ENCODE data around the gene CYP2J2. TPM values are rescaled to one million over a fixed set of nuclear protein-coding genes. Genes with fewer than 3 reads are reported as not detected.
"Not testable (repeated sequence)": the region's sequence is repeated elsewhere in the genome, so short reads cannot be mapped to it uniquely, and the experiment has no call there.

The CYP2J2 gene
- total RNA-seq, 2 donors from 2014 or later = 0.63 to 0.67 TPM

GRCh38 chr1:59879996-59880505 lies 46.5 kb downstream of the CYP2J2 start:
- no peaks in the 10 kb centered on the region for H3K9me3 ChIP-seq (ENCODE audit: control insufficient read depth, low read length, poor library complexity, severe bottlenecking)
- Mint-ChIP-seq H3K36me3 (ENCODE audit: low read depth) (peaks cover 2% of the 10 kb centered on the region), H3K27me3 (peaks cover 11% of the 10 kb centered on the region), H3K4me3 (no peak overlapping the region), H3K27ac (no peak overlapping the region), H3K4me1 (no peaks in the 10 kb centered on the region)
- no peak for DNase-seq
- ATAC-seq = no peak

- DNase-seq (peak in 1 of 3 donors; percentile 16), ATAC-seq (peak; percentile 59)
- Mint-ChIP-seq H3K27ac (no peak overlapping the region), H3K27me3 (peaks cover 11% of the 10 kb centered on the region), H3K36me3 (ENCODE audit: low read depth) (peaks cover 2% of the 10 kb centered on the region), H3K4me1 (no peaks in the 10 kb centered on the region), H3K4me3 (no peak overlapping the region)
- H3K9me3 ChIP-seq (ENCODE audit: control insufficient read depth, low read length, poor library complexity, severe bottlenecking) = no peaks in the 10 kb centered on the region
Observed at GRCh38 chr1:59879574-59879973, 47.0 kb downstream of the CYP2J2 start.

- peaks cover 2% of the 10 kb centered on the region for H3K36me3 Mint-ChIP-seq (ENCODE audit: low read depth)
- ATAC-seq (no peak), DNase-seq (no peak)
- no peaks in the 10 kb centered on the region for H3K9me3 ChIP-seq (ENCODE audit: control insufficient read depth, low read length, poor library complexity, severe bottlenecking)
- H3K27me3 Mint-ChIP-seq = peaks cover 11% of the 10 kb centered on the region
- no peaks in the 10 kb centered on the region for H3K4me1 Mint-ChIP-seq
- H3K4me3 Mint-ChIP-seq = no peak overlapping the region
- H3K27ac Mint-ChIP-seq = no peak overlapping the region
Observed at GRCh38 chr1:59878370-59878769, 48.2 kb downstream of the CYP2J2 start.

GRCh38 chr1:59877108-59877682 lies 49.4 kb downstream of the CYP2J2 start:
- Mint-ChIP-seq H3K36me3 (ENCODE audit: low read depth) (no peaks in the 10 kb centered on the region), H3K27me3 (peaks cover 4% of the 10 kb centered on the region), H3K4me3 (no peak overlapping the region), H3K27ac (no peak overlapping the region), H3K4me1 (no peaks in the 10 kb centered on the region)
- DNase-seq = no peak
- no peak for ATAC-seq
- no peaks in the 10 kb centered on the region for H3K9me3 ChIP-seq (ENCODE audit: control insufficient read depth, low read length, poor library complexity, severe bottlenecking)

- DNase-seq = no peak
- H3K9me3 ChIP-seq (ENCODE audit: control insufficient read depth, low read length, poor library complexity, severe bottlenecking) = no peaks in the 10 kb centered on the region
- H3K36me3 Mint-ChIP-seq (ENCODE audit: low read depth) = peaks cover 4% of the 10 kb centered on the region
- ATAC-seq = no peak
- no peak overlapping the region for H3K4me3 Mint-ChIP-seq
- H3K27ac Mint-ChIP-seq = no peak overlapping the region
- H3K27me3 Mint-ChIP-seq = no peaks in the 10 kb centered on the region
- H3K4me1 Mint-ChIP-seq = no peaks in the 10 kb centered on the region
Observed at GRCh38 chr1:59871746-59872145, 54.8 kb downstream of the CYP2J2 start.

GRCh38 chr1:59866462-59866861 lies 60.1 kb downstream of the CYP2J2 start:
- H3K27me3 Mint-ChIP-seq = no peaks in the 10 kb centered on the region
- peaks cover 4% of the 10 kb centered on the region for H3K36me3 Mint-ChIP-seq (ENCODE audit: low read depth)
- H3K4me1 Mint-ChIP-seq = no peaks in the 10 kb centered on the region
- no peak overlapping the region for H3K27ac Mint-ChIP-seq
- ATAC-seq (no peak), DNase-seq (no peak)
- H3K4me3 Mint-ChIP-seq = no peak overlapping the region
- H3K9me3 ChIP-seq (ENCODE audit: control insufficient read depth, low read length, poor library complexity, severe bottlenecking) = no peaks in the 10 kb centered on the region

GRCh38 chr1:59857679-59858354 lies 68.8 kb downstream of the CYP2J2 start:
- DNase-seq (no peak), ATAC-seq (no peak)
- Mint-ChIP-seq H3K27ac (no peak overlapping the region), H3K27me3 (no peaks in the 10 kb centered on the region), H3K4me1 (peaks cover 3% of the 10 kb centered on the region), H3K4me3 (no peak overlapping the region), H3K36me3 (ENCODE audit: low read depth) (peaks cover 5% of the 10 kb centered on the region)
- no peaks in the 10 kb centered on the region for H3K9me3 ChIP-seq (ENCODE audit: control insufficient read depth, low read length, poor library complexity, severe bottlenecking)

GRCh38 chr1:59856725-59857338 lies 69.7 kb downstream of the CYP2J2 start:
- H3K27me3 Mint-ChIP-seq = no peaks in the 10 kb centered on the region
- no peak overlapping the region for H3K4me3 Mint-ChIP-seq
- DNase-seq (no peak), ATAC-seq (no peak)
- peaks cover 4% of the 10 kb centered on the region for H3K4me1 Mint-ChIP-seq
- H3K36me3 Mint-ChIP-seq (ENCODE audit: low read depth) = peaks cover 5% of the 10 kb centered on the region
- no peaks in the 10 kb centered on the region for H3K9me3 ChIP-seq (ENCODE audit: control insufficient read depth, low read length, poor library complexity, severe bottlenecking)
- H3K27ac Mint-ChIP-seq = no peak overlapping the region

GRCh38 chr1:59855297-59855696 lies 71.3 kb downstream of the CYP2J2 start:
- H3K36me3 Mint-ChIP-seq (ENCODE audit: low read depth); H3K27ac Mint-ChIP-seq; H3K4me3 Mint-ChIP-seq; H3K9me3 ChIP-seq (ENCODE audit: control insufficient read depth, low read length, poor library complexity, severe bottlenecking); ATAC-seq; DNase-seq; H3K27me3 Mint-ChIP-seq; H3K4me1 Mint-ChIP-seq: not testable (repeated sequence)

- DNase-seq = no peak
- H3K36me3 Mint-ChIP-seq (ENCODE audit: low read depth) = peaks cover 7% of the 10 kb centered on the region
Observed at GRCh38 chr1:59852117-59852516, 74.5 kb downstream of the CYP2J2 start.

GRCh38 chr1:59846895-59847282 lies 79.7 kb downstream of the CYP2J2 start:
- H3K4me3 Mint-ChIP-seq = no peak overlapping the region
- no peak overlapping the region for H3K27ac Mint-ChIP-seq
- H3K4me1 Mint-ChIP-seq = peaks cover 2% of the 10 kb centered on the region
- peaks cover 8% of the 10 kb centered on the region for H3K36me3 Mint-ChIP-seq (ENCODE audit: low read depth)
- ATAC-seq = no peak
- H3K9me3 ChIP-seq (ENCODE audit: control insufficient read depth, low read length, poor library complexity, severe bottlenecking) = no peaks in the 10 kb centered on the region
- DNase-seq = no peak
- no peaks in the 10 kb centered on the region for H3K27me3 Mint-ChIP-seq

More at GRCh38 chr1:59852117-59852516, 74.5 kb downstream of the CYP2J2 start:
- no peak overlapping the region for H3K27ac Mint-ChIP-seq
- peaks cover 4% of the 10 kb centered on the region for H3K4me1 Mint-ChIP-seq
- no peaks in the 10 kb centered on the region for H3K27me3 Mint-ChIP-seq
- no peak overlapping the region for H3K4me3 Mint-ChIP-seq
- H3K9me3 ChIP-seq (ENCODE audit: control insufficient read depth, low read length, poor library complexity, severe bottlenecking) = no peaks in the 10 kb centered on the region
- ATAC-seq = no peak

GRCh38 chr1:59846209-59846894 lies 80.2 kb downstream of the CYP2J2 start:
- no peaks in the 10 kb centered on the region for H3K9me3 ChIP-seq (ENCODE audit: control insufficient read depth, low read length, poor library complexity, severe bottlenecking)
- Mint-ChIP-seq H3K36me3 (ENCODE audit: low read depth) (peaks cover 8% of the 10 kb centered on the region), H3K27ac (no peak overlapping the region), H3K4me1 (peaks cover 2% of the 10 kb centered on the region), H3K27me3 (no peaks in the 10 kb centered on the region), H3K4me3 (no peak overlapping the region)
- DNase-seq (no peak), ATAC-seq (no peak)

- Mint-ChIP-seq H3K4me3 (no peak overlapping the region), H3K27me3 (no peaks in the 10 kb centered on the region), H3K4me1 (no peaks in the 10 kb centered on the region), H3K27ac (no peak overlapping the region), H3K36me3 (ENCODE audit: low read depth) (peaks cover 12% of the 10 kb centered on the region)
- ATAC-seq (no peak), DNase-seq (no peak)
- H3K9me3 ChIP-seq (ENCODE audit: control insufficient read depth, low read length, poor library complexity, severe bottlenecking) = no peaks in the 10 kb centered on the region
Observed at GRCh38 chr1:59845091-59845490, 81.5 kb downstream of the CYP2J2 start.

All from T-helper 17 cell (primary cell).